ENCODE results near the gene SEMA6D. TPM values are rescaled to one million over a fixed set of nuclear protein-coding genes. Genes with fewer than 3 reads are reported as not detected.

SEMA6D gene
- total and polyA plus RNA-seq, 8 donors: 0.61 to 54.0 (median 6.9) TPM

- TF ChIP-seq POLR2AphosphoS5 (IDR thresholded peaks at IDR 0.05) (no peak), CTCF (IDR thresholded peaks at IDR 0.05) (no peak), EP300 (IDR thresholded peaks at IDR 0.05) (no peak), POLR2A (IDR thresholded peaks at IDR 0.05) (no peak)
- Histone ChIP-seq H3K4me3 (no peak overlapping the region), H3K27me3 (no peaks in the 10 kb centered on the region), H3K9me3 (no peaks in the 10 kb centered on the region), H3K36me3 (peaks cover 9 to 73% (median 58%) of the 10 kb centered on the region in 4 donors), H3K27ac (no peak overlapping the region), H3K4me1 (no peaks in the 10 kb centered on the region)
- no peak for DNase-seq
- 62 to 84% (median 75%) methylated on average over 5 of the region's 5 CpGs for WGBS, 5 donors
- intact Hi-C loops (cut with DNase I; ENCODE audit: low total_unique reads): no loop called here
Observed at GRCh38 chr15:47768735-47769134, 51.4 kb downstream of the SEMA6D start.

GRCh38 chr15:47769166-47769565, 51.9 kb downstream of the SEMA6D start:
- DNase-seq: no peak
- no peak for TF ChIP-seq CTCF (IDR thresholded peaks at IDR 0.05)
- TF ChIP-seq POLR2A (IDR thresholded peaks at IDR 0.05): no peak
- TF ChIP-seq POLR2AphosphoS5 (IDR thresholded peaks at IDR 0.05): no peak
- TF ChIP-seq EP300 (IDR thresholded peaks at IDR 0.05): no peak
- H3K36me3 ChIP-seq: peaks cover 8 to 69% (median 54%) of the 10 kb centered on the region in 4 donors
- H3K27ac ChIP-seq: no peak overlapping the region
- H3K4me3 ChIP-seq: no peak overlapping the region
- WGBS, 5 donors: 74 to 89% (median 84%) methylated on average over 5 of the region's 5 CpGs
- intact Hi-C loops (cut with DNase I; ENCODE audit: low total_unique reads): no loop called here
- no peaks in the 10 kb centered on the region for H3K27me3 ChIP-seq
- no peaks in the 10 kb centered on the region for H3K4me1 ChIP-seq
- no peaks in the 10 kb centered on the region for H3K9me3 ChIP-seq

DNA sequence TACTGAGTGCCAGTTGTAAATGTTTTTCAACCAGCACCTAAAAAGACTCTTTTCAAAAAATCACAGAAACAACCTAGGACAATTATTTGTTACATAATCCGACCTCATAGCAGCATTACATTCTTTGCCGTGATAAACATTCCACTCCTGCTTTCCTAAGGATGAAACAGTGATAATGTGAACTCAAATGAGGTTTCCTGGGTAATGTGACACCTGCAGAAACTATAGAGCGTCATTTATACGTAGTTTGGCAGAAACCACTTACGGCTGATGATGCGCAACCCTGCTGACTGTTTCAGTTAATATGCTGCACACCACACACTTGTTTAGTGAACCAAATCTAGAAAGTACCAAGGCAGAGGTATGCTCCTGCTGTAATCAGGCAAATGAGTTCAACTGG, 55.8 kb downstream of the SEMA6D start:
- Histone ChIP-seq H3K27ac (no peak overlapping the region), H3K4me3 (no peak overlapping the region), H3K9me3 (no peaks in the 10 kb centered on the region), H3K4me1 (no peaks in the 10 kb centered on the region), H3K27me3 (no peaks in the 10 kb centered on the region), H3K36me3 (peaks cover 0 to 31% (median 22%) of the 10 kb centered on the region in 4 donors)
- WGBS, 5 donors: 78 to 85% (median 79%) methylated on average over 6 of the region's 6 CpGs
- DNase-seq: no peak
- intact Hi-C loops (cut with DNase I; ENCODE audit: low total_unique reads): no loop called here
- TF ChIP-seq POLR2AphosphoS5 (IDR thresholded peaks at IDR 0.05) (no peak), EP300 (IDR thresholded peaks at IDR 0.05) (no peak), POLR2A (IDR thresholded peaks at IDR 0.05) (no peak), CTCF (IDR thresholded peaks at IDR 0.05) (no peak)

DNA sequence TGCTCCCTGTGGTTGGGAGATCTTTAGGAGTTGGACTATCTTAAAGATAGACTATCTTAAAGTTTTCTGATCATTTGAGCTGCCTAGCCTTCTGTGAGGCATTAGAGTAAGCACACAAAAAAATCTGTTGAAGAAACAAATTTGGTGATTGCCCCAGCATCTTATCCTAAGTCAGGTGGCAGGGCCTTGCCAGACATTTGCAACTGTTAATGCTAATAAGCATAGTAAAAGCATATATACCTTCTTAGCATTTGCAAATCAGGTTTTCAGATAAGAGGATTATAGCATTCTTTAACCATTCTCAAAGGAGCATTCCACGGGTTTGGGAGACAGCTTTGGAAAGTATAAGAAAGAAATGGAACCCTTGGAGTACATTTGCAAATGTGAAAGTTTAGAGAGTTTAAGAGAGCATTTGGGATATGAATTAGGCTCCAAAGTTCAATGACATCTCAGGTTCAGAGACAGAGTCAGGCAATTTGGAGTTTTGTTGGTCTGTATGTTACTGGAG, 61.0 kb downstream of the SEMA6D start:
- Histone ChIP-seq H3K4me3 (no peak overlapping the region), H3K36me3 (no peaks in the 10 kb centered on the region), H3K9me3 (no peaks in the 10 kb centered on the region), H3K27ac (no peak overlapping the region), H3K27me3 (no peaks in the 10 kb centered on the region), H3K4me1 (no peaks in the 10 kb centered on the region)
- DNase-seq: no peak
- intact Hi-C loops (cut with DNase I; ENCODE audit: low total_unique reads): no loop called here
- 0 to 39% (median 0%) methylated on average over 1 of the region's 1 CpG for WGBS, 5 donors
- TF ChIP-seq POLR2AphosphoS5 (IDR thresholded peaks at IDR 0.05) (no peak), POLR2A (IDR thresholded peaks at IDR 0.05) (no peak), EP300 (IDR thresholded peaks at IDR 0.05) (no peak), CTCF (IDR thresholded peaks at IDR 0.05) (no peak)
